Lower leg skin (tissue), 3 donors: Measurements from ENCODE around the gene HHIP.

Experiments used
- CTCF ChIP-seq, 3 donors: fragments of 450-650 bp; IDR thresholded peaks; one replicate each; pipeline ENCODE4 v1.5.1; 2016; ENCODE audit warnings: antibody characterized with exemption in 3 of 3, mild to moderate bottlenecking in 3 of 3, moderate library complexity in 2 of 3
- POLR2A ChIP-seq, 2 donors: fragments of 450-650 bp; IDR thresholded peaks; one replicate each; pipeline ENCODE4 v1.6.1; 2016 to 2017; ENCODE audit warnings: antibody characterized with exemption in 2 of 2, mild to moderate bottlenecking in 1 of 2, moderate library complexity in 1 of 2

DNA sequence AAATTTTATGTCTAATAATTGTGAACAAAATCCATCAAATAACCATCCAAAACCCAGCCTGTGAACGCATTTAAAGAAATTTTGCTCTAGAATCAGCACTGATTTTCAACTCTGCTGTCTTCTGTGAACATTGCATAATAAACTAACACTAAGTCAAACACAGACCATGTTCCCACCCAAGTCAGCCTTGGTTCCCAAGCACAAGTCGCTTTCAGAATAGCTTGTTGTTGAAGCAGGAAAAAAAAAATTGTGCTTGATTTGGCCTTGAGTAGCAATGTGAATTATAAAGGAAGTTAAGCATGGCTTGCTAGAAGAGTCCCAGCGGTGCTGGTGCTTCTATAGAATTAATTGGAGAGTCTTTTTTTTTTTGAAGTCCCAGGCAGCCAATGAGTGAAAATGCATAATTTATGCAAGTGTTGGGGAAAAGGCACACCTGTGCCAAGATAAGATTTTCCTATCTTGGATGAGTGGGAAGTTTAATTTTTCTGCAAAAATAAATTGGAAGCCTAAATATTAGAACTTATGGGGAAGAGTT lies 42.1 kb downstream of the HHIP start:
- TF ChIP-seq CTCF (IDR thresholded peaks at IDR 0.05) (no peak), POLR2A (IDR thresholded peaks at IDR 0.05) (no peak)
